ENCODE data around the gene NANS. TPM values are rescaled to one million over a fixed set of nuclear protein-coding genes. Genes with fewer than 3 reads are reported as not detected.

The NANS gene
- total and polyA plus RNA-seq, 2 of the 8 experiments (the other 6 are each of a cell fraction or from before 2014, with no cell fraction given), result 56.5 to 67.3 TPM

DNA sequence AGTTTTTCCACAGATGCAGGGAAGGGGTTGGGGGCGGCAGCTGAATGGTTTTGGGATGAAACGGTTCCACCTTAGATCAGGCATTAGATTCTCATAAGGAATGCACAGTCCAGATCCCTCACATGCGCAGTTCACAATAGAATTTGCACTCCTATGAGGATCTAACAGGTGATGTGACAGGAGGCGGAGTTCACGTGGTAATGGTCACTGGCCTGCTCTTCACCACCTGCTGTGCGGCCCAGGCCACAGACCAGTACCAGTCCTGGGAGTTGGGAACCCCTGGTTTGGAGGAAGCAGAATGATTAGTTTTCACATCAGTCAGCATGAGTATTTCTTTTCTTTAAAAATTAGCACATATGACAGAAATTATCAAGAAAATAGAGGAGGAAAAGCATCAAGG lies 47.1 kb upstream of the NANS start:
- no peak overlapping the region for H2AFZ ChIP-seq (ENCODE audit: low read length)
- CTCF ChIA-PET (ENCODE audit: partially characterized antibody), result interaction anchor here (1.2 kb wide), 1 partner anchor 25 kb away, joined by 5 read pairs; no protein-coding TSS in a partner anchor
- FAIRE-seq, result no peak
- no peaks in the 10 kb centered on the region for H3K79me2 ChIP-seq (ENCODE audit: control insufficient read depth in 1 of 2, insufficient read depth in 2 of 2, low read length in 2 of 2)
- H2BK15ac ChIP-seq (ENCODE audit: low read length), result no peak overlapping the region
- 89% methylated on average over 6 of the region's 6 CpGs; no CpG with 5 or more reads in 1 of the 2 experiments for WGBS, 2 experiments (ENCODE audit: extremely low coverage in 1 of 2, insufficient coverage in 1 of 2, insufficient read length in 1 of 2, insufficient replicate concordance in 2 of 2, low coverage in 1 of 2, low lambda C conversion rate in 2 of 2, missing lambda C conversion rate in 1 of 2)
- no peaks in the 10 kb centered on the region for H3K79me1 ChIP-seq (ENCODE audit: low read depth, low read length)
- no peak overlapping the region for H3K4me2 ChIP-seq (ENCODE audit: insufficient read depth in 1 of 2, low read depth in 2 of 2, low read length in 2 of 2)
- H3K27me3 ChIP-seq (replicated peaks in 1 of 4; ENCODE audit: control insufficient read depth in 3 of 4, extremely low read depth in 1 of 4, insufficient read depth in 3 of 4, low read length in 3 of 4), result no peaks in the 10 kb centered on the region
- no peak overlapping the region for H3K4me3 ChIP-seq (ENCODE audit: extremely low read depth in 1 of 4, insufficient read depth in 2 of 4, low read depth in 3 of 4, low read length in 4 of 4)
- no peak overlapping the region for H3K14ac ChIP-seq (ENCODE audit: insufficient read length)
- H4K5ac ChIP-seq (ENCODE audit: insufficient read length, low read depth, low read length), result no peak overlapping the region
- H4K8ac ChIP-seq (ENCODE audit: extremely low read depth, insufficient read depth, low read length), result no peak overlapping the region
- H4K20me1 ChIP-seq (replicated peaks in 1 of 2; ENCODE audit: control insufficient read depth in 1 of 2, insufficient read depth in 2 of 2, low read length in 2 of 2), result peaks cover 2 to 7% of the 10 kb centered on the region in 2 experiments
- no peak overlapping the region for H2BK20ac ChIP-seq (ENCODE audit: low read length)
- no peak overlapping the region for H3K4ac ChIP-seq (replicated peaks; ENCODE audit: insufficient read length, low read depth, low read length)
- no peak overlapping the region for H3K9ac ChIP-seq (replicated peaks in 1 of 4; ENCODE audit: extremely low read depth in 1 of 4, low read depth in 3 of 4, low read length in 3 of 4)
- POLR2A ChIA-PET (ENCODE audit: partially characterized antibody), result no interaction called here
- H3K56ac ChIP-seq (replicated peaks; ENCODE audit: insufficient read length, low read depth, low read length), result no peak overlapping the region
- H2AK5ac ChIP-seq (ENCODE audit: low read depth, low read length), result no peak overlapping the region
- no peak overlapping the region for H3K23ac ChIP-seq (ENCODE audit: insufficient read length)
- H2BK120ac ChIP-seq (replicated peaks; ENCODE audit: low read depth, low read length), result no peak overlapping the region
- H3K23me2 ChIP-seq (ENCODE audit: low read depth, low read length), result no peaks in the 10 kb centered on the region
- no peak overlapping the region for H2BK12ac ChIP-seq (ENCODE audit: low read depth, low read length)
- no peak overlapping the region for H3K18ac ChIP-seq (ENCODE audit: extremely low read depth, low read length)
- no peak overlapping the region for H2BK5ac ChIP-seq (ENCODE audit: low read depth, low read length)
- H3K9me3 ChIP-seq (ENCODE audit: insufficient read depth in 2 of 2, low read depth in 1 of 2, low read length in 1 of 2), result no peaks in the 10 kb centered on the region
- no peak for DNase-seq (ENCODE audit: low read depth in 1 of 2, low spot score in 2 of 2)
- H3K27ac ChIP-seq (ENCODE audit: low read depth, low read length), result no peak overlapping the region
- H3K36me3 ChIP-seq (ENCODE audit: control insufficient read depth in 2 of 4, insufficient read depth in 4 of 4, low read length in 3 of 4), result peaks cover 6 to 68% (median 39%) of the 10 kb centered on the region in 4 experiments
- H3K4me1 ChIP-seq (replicated peaks in 1 of 4; ENCODE audit: control insufficient read depth in 3 of 4, insufficient read depth in 4 of 4, low read length in 3 of 4), result no peaks in the 10 kb centered on the region
- H4K91ac ChIP-seq (replicated peaks; ENCODE audit: insufficient read length, low read length), result no peak overlapping the region
- TF ChIP-seq EGR1 (IDR thresholded peaks at IDR 0.05; ENCODE audit: borderline replicate concordance, low read depth, low read length), result no peak
- TF ChIP-seq POU5F1 (IDR thresholded peaks at IDR 0.05; ENCODE audit: low read depth, low read length), result no peak
- no peak for TF ChIP-seq KDM1A (IDR thresholded peaks at IDR 0.05; ENCODE audit: borderline replicate concordance, low read length)
- TF ChIP-seq EZH2 (IDR thresholded peaks at IDR 0.05; ENCODE audit: low read depth, low read length, severe bottlenecking), result no peak
- no peak for TF ChIP-seq RXRA (IDR thresholded peaks at IDR 0.05; ENCODE audit: insufficient read depth, low read depth, low read length)
- TF ChIP-seq TBP (IDR thresholded peaks at IDR 0.05; ENCODE audit: low read depth, low read length), result no peak
- TF ChIP-seq YY1 (IDR thresholded peaks at IDR 0.05; ENCODE audit: low read depth, low read length), result no peak
- TF ChIP-seq EP300 (IDR thresholded peaks at IDR 0.05; ENCODE audit: borderline replicate concordance in 1 of 2, low read depth in 2 of 2, low read length in 2 of 2), result no peak
- TF ChIP-seq CREB1 (IDR thresholded peaks at IDR 0.05), result no peak
- TF ChIP-seq, protein P1, sequence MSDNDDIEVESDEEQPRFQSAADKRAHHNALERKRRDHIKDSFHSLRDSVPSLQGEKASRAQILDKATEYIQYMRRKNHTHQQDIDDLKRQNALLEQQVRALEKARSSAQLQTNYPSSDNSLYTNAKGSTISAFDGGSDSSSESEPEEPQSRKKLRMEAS (IDR thresholded peaks at IDR 0.05), result no peak
- TF ChIP-seq SIN3A (conservative IDR thresholded peaks at IDR 0.05 in 1 of 2, IDR thresholded peaks at IDR 0.05 in 1 of 2; ENCODE audit: low read depth in 1 of 2, low read length in 2 of 2), result no peak
- TF ChIP-seq SRF (IDR thresholded peaks at IDR 0.05; ENCODE audit: low read depth, low read length), result no peak
- TF ChIP-seq TAF1 (IDR thresholded peaks at IDR 0.05; ENCODE audit: low read depth, low read length), result no peak
